ENCODE results near the gene CNKSR1. TPM values are rescaled to one million over a fixed set of nuclear protein-coding genes. Genes with fewer than 3 reads are reported as not detected.
A peak's percentile ranks its signal among the peaks of the same experiment; 100 is the strongest.

CNKSR1 gene
- polyA plus RNA-seq, 3 donors = 1.4 TPM; not detected in 2

DNA sequence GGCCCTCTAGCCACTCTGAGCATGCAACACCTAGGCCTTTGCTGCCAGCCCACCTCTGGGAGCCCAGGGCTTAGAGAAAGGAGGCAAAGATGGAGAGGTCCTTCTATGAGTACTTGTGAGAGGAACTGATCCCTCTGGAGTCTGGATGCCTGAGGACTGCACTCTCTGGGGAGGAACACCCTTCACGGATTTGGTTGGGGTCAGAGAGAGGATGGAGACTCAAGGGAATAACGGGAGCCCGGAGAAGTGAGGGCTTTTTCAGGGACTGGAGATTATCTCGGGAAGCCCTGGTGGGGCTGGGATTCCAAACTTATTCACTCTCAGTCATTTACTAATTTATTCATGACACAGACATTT, 8.1 kb upstream of the CNKSR1 start:
- peaks cover 12% of the 10 kb centered on the region for H3K79me2 ChIP-seq (ENCODE audit: insufficient read depth, low read length)
- intact Hi-C loops (cut with micrococcal nuclease) = loop anchor here (2.0 to 5.0 kb wide), 3 partner anchors 63 to 153 kb away; partner anchors contain the start of gene CEP85 (in 1 of the 2)
- H3K27ac ChIP-seq (ENCODE audit: low read depth in 1 of 2, low read length in 2 of 2) = no peak overlapping the region
- DNase-seq = no peak
- H2AFZ ChIP-seq (ENCODE audit: insufficient read depth, low read depth, low read length, poor library complexity, severe bottlenecking) = peak overlapping the region; percentile 99
- WGBS (ENCODE audit: insufficient coverage) = 100% methylated on average over 3 of the region's 4 CpGs
- Mint-ChIP-seq H3K27me3 (ENCODE audit: low read depth in 3 of 3) (peaks cover 10 to 19% (median 17%) of the 10 kb centered on the region in 3 donors), H3K9me3 (peaks cover 0 to 2% (median 0%) of the 10 kb centered on the region in 7 donors), H3K4me3 (peak overlapping the region; percentile 4 to 89), H3K4me1 (peaks cover 18% of the 10 kb centered on the region), H3K27ac (peak overlapping the region in 1 of 7 donors; percentile 41), H3K36me3 (peaks cover 0 to 3% of the 10 kb centered on the region in 2 donors)
- no peaks in the 10 kb centered on the region for H4K20me1 ChIP-seq (ENCODE audit: insufficient read depth, low read length)
- H3K4me1 ChIP-seq (ENCODE audit: control insufficient read depth in 1 of 2, insufficient read depth in 2 of 2, low read length in 2 of 2) = peaks cover 19 to 26% of the 10 kb centered on the region in 2 donors
- no peaks in the 10 kb centered on the region for H3K36me3 ChIP-seq (replicated peaks in 1 of 2; ENCODE audit: control insufficient read depth in 1 of 2, insufficient read depth in 2 of 2, low read length in 2 of 2)
- no peaks in the 10 kb centered on the region for H3K9me3 ChIP-seq (replicated peaks in 1 of 2; ENCODE audit: control insufficient read depth in 1 of 2, insufficient read depth in 1 of 2, low read length in 2 of 2)
- peak overlapping the region; percentile 81 for H3K9ac ChIP-seq (ENCODE audit: insufficient read depth, low read length, poor library complexity, severe bottlenecking)
- H3K4me2 ChIP-seq (replicated peaks; ENCODE audit: extremely low read depth, low read length, poor library complexity, severe bottlenecking) = peak overlapping the region; percentile 95
- peak overlapping the region in 1 of 3 experiments; percentile 93 for H3K4me3 ChIP-seq (replicated peaks in 1 of 3; ENCODE audit: low read depth in 2 of 3, low read length in 3 of 3)
- TF ChIP-seq, protein P1, sequence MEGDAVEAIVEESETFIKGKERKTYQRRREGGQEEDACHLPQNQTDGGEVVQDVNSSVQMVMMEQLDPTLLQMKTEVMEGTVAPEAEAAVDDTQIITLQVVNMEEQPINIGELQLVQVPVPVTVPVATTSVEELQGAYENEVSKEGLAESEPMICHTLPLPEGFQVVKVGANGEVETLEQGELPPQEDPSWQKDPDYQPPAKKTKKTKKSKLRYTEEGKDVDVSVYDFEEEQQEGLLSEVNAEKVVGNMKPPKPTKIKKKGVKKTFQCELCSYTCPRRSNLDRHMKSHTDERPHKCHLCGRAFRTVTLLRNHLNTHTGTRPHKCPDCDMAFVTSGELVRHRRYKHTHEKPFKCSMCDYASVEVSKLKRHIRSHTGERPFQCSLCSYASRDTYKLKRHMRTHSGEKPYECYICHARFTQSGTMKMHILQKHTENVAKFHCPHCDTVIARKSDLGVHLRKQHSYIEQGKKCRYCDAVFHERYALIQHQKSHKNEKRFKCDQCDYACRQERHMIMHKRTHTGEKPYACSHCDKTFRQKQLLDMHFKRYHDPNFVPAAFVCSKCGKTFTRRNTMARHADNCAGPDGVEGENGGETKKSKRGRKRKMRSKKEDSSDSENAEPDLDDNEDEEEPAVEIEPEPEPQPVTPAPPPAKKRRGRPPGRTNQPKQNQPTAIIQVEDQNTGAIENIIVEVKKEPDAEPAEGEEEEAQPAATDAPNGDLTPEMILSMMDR (IDR thresholded peaks at IDR 0.05) = no peak
- peaks cover 0 to 12% of the 10 kb centered on the region in 2 donors for H3K27me3 ChIP-seq (ENCODE audit: control insufficient read depth in 2 of 2, insufficient read depth in 2 of 2, low read length in 2 of 2)

DNA sequence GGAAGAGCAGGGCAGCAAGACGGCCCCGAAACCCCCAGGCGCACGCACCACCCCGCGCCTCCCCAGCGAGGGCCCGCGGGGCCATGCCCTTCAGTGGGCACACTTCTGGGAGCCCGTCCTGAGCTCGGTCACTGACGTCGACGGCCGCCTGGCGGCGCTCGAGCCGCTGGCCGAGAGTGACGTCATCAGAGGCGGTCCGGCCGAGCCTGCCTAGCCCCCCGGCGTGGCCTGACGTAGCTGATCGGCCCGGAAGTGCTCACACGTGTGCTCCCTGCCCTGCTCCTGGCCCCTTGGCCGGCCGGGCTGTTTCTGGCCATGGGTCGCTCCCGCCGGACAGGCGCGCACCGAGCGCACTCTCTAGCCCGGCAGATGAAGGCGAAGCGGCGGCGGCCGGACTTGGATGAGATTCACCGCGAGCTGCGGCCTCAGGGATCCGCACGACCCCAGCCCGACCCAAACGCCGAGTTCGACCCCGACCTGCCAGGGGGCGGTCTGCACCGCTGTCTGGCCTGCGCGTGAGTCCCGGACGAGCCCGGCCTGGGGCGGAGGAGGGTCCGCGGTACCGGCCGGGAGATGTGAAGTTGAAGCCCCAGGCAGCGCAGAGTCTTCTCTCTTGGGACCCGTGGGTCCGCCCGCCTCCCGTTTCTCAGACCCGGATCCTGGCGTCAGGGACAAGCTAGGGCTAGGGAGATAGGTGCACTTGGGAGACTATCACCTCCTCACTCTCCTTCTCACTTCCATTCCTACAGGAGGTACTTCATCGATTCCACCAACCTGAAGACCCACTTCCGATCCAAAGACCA, 7.4 kb upstream of the CNKSR1 start, which contains the start of gene ZNF593:
Gene ZNF593 (plus strand): TSS at position 240 of the 803 bp plus-strand sequence. CDS start 76 bp downstream, at position 316.
- peak; percentile 89 to 95 (median 94) for DNase-seq
- Histone ChIP-seq H3K27ac (ENCODE audit: low read depth in 1 of 2, low read length in 2 of 2) (peak within 1 kb of the TSS in 1 of 2 donors; percentile 81), H3K27me3 (ENCODE audit: control insufficient read depth in 2 of 2, insufficient read depth in 2 of 2, low read length in 2 of 2) (peaks cover 0 to 6% of the 10 kb centered on the region in 2 donors), H3K4me2 (replicated peaks; ENCODE audit: extremely low read depth, low read length, poor library complexity, severe bottlenecking) (peak within 1 kb of the TSS; percentile 95), H3K79me2 (ENCODE audit: insufficient read depth, low read length) (peaks cover 12% of the 10 kb centered on the region), H3K4me1 (ENCODE audit: control insufficient read depth in 1 of 2, insufficient read depth in 2 of 2, low read length in 2 of 2) (peaks cover 14 to 19% of the 10 kb centered on the region in 2 donors), H3K9me3 (replicated peaks in 1 of 2; ENCODE audit: control insufficient read depth in 1 of 2, insufficient read depth in 1 of 2, low read length in 2 of 2) (no peaks in the 10 kb centered on the region), H3K36me3 (replicated peaks in 1 of 2; ENCODE audit: control insufficient read depth in 1 of 2, insufficient read depth in 2 of 2, low read length in 2 of 2) (no peaks in the 10 kb centered on the region), H2AFZ (ENCODE audit: insufficient read depth, low read depth, low read length, poor library complexity, severe bottlenecking) (peak within 1 kb of the TSS; percentile 99), H4K20me1 (ENCODE audit: insufficient read depth, low read length) (no peaks in the 10 kb centered on the region), H3K9ac (ENCODE audit: insufficient read depth, low read length, poor library complexity, severe bottlenecking) (peak within 1 kb of the TSS; percentile 81), H3K4me3 (replicated peaks in 1 of 3; ENCODE audit: low read depth in 2 of 3, low read length in 3 of 3) (peak within 1 kb of the TSS; percentile 59 to 93 (median 68))
- Mint-ChIP-seq H3K36me3 (peaks cover 0 to 3% of the 10 kb centered on the region in 2 donors), H3K9me3 (peaks cover 0 to 2% (median 0%) of the 10 kb centered on the region in 7 donors), H3K27ac (peak within 1 kb of the TSS; percentile 59 to 94 (median 88)), H3K4me3 (peak within 1 kb of the TSS; percentile 89 to 90), H3K27me3 (ENCODE audit: low read depth in 3 of 3) (peaks cover 8 to 13% (median 11%) of the 10 kb centered on the region in 3 donors), H3K4me1 (peaks cover 13% of the 10 kb centered on the region)
- WGBS (ENCODE audit: insufficient coverage) = under 1% methylated on average over 67 of the region's 76 CpGs
- TF ChIP-seq, protein P1 (IDR thresholded peaks at IDR 0.05) = peak; percentile 90
- intact Hi-C loops (cut with micrococcal nuclease) = loop anchor here (2.0 to 5.0 kb wide), 3 partner anchors 62 to 152 kb away; partner anchors contain the start of gene CEP85 (in 1 of the 2)

Measured in CD14-positive monocyte (primary cell).